ENCODE measurements around the gene PDGFC. TPM values are rescaled to one million over a fixed set of nuclear protein-coding genes. Genes with fewer than 3 reads are reported as not detected.
"Not testable (repeated sequence)": the region's sequence is repeated elsewhere in the genome, so short reads cannot be mapped to it uniquely, and the experiment has no call there.

PDGFC gene
- total RNA-seq, 1 donor from 2014 or later, result 42.5 TPM

DNA sequence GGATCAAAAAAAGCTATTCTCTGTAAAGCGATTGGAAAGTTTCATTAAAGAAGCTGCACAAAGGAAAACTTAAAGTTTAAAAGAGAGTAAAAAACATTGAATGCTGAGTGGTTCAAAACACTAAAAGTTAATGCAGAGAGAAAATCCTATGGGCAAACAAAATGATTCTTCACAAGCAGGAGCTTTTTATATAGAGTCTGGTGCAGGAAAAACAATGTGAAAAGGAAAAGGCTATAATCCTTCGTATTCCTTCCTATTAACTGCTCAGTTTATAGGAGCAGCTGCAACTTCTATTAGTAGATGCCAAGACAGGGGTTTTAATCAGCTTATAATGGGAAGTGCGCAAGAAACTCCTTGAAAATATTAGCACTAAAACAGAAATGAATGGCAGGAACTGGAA is 100.7 kb downstream of the PDGFC start:
- TF ChIP-seq CTCF (IDR thresholded peaks at IDR 0.05; ENCODE audit: unreplicated experiment), result no peak
- H3K27me3 Mint-ChIP-seq, result no peaks in the 10 kb centered on the region
- DNase-seq (ENCODE audit: low spot score, unreplicated experiment), result no peak
- no peaks in the 10 kb centered on the region for H3K9me3 Mint-ChIP-seq (ENCODE audit: low read depth)
- H3K4me3 Mint-ChIP-seq (ENCODE audit: low read depth), result no peak overlapping the region
- peaks cover 2% of the 10 kb centered on the region for H3K36me3 Mint-ChIP-seq (ENCODE audit: insufficient read depth)
- H3K4me1 Mint-ChIP-seq (ENCODE audit: low read depth), result peaks cover 3% of the 10 kb centered on the region
- H3K27ac Mint-ChIP-seq, result no peak overlapping the region

DNA sequence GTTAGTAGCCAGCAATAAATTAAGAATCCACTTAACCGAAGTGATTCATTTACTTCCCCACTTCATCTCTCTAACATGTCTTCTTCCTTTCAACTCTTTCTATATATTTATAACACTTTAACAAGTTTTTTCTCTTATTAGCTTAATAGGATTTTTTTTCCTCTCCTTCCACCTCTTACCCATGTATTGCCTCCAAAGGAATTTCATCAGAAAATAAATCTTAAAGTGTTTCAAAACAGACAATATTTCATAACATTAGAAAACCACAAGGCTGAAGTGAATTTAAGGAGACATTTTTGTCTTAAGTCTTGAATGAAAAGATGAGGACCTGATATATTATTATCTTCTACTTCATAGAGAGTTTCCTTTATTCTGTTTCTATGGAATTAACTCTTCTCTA is 101.5 kb downstream of the PDGFC start:
- H3K27ac Mint-ChIP-seq, result no peak overlapping the region
- no peaks in the 10 kb centered on the region for H3K4me1 Mint-ChIP-seq (ENCODE audit: low read depth)
- no peak for TF ChIP-seq CTCF (IDR thresholded peaks at IDR 0.05; ENCODE audit: unreplicated experiment)
- DNase-seq (ENCODE audit: low spot score, unreplicated experiment), result no peak
- H3K9me3 Mint-ChIP-seq (ENCODE audit: low read depth), result no peaks in the 10 kb centered on the region
- no peaks in the 10 kb centered on the region for H3K27me3 Mint-ChIP-seq
- no peak overlapping the region for H3K4me3 Mint-ChIP-seq (ENCODE audit: low read depth)
- peaks cover 4% of the 10 kb centered on the region for H3K36me3 Mint-ChIP-seq (ENCODE audit: insufficient read depth)

DNA sequence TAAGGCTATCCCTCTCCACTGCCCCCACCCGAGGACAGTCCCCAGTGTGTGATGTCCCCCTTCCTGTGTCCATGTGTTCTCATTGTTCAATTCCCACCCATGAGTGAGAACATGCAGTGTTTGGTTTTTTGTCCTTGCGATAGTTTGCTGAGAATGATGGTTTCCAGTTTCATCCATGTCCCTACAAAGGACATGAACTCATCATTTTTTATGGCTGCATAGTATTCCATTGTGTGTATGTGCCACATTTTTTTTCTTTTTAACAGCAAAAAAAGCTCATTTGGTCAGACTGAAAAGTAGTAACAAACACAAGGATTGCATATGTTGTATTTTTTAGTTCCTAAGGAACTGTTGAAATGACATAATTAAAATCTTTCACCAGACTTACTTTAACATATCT is 105.5 kb downstream of the PDGFC start:
- not testable (repeated sequence) for H3K9me3 Mint-ChIP-seq (ENCODE audit: low read depth); DNase-seq (ENCODE audit: low spot score, unreplicated experiment); H3K4me1 Mint-ChIP-seq (ENCODE audit: low read depth); H3K36me3 Mint-ChIP-seq (ENCODE audit: insufficient read depth); H3K4me3 Mint-ChIP-seq (ENCODE audit: low read depth); H3K27ac Mint-ChIP-seq; H3K27me3 Mint-ChIP-seq

GRCh38 chr4:156865451-156865850 is 106.1 kb downstream of the PDGFC start:
- no peak overlapping the region for H3K27ac Mint-ChIP-seq
- DNase-seq (ENCODE audit: low spot score, unreplicated experiment), result no peak
- H3K4me3 Mint-ChIP-seq (ENCODE audit: low read depth), result no peak overlapping the region
- H3K36me3 Mint-ChIP-seq (ENCODE audit: insufficient read depth), result peaks cover 4% of the 10 kb centered on the region
- H3K9me3 Mint-ChIP-seq (ENCODE audit: low read depth), result no peaks in the 10 kb centered on the region
- TF ChIP-seq CTCF (IDR thresholded peaks at IDR 0.05; ENCODE audit: unreplicated experiment), result no peak
- H3K27me3 Mint-ChIP-seq, result no peaks in the 10 kb centered on the region
- no peaks in the 10 kb centered on the region for H3K4me1 Mint-ChIP-seq (ENCODE audit: low read depth)

DNA sequence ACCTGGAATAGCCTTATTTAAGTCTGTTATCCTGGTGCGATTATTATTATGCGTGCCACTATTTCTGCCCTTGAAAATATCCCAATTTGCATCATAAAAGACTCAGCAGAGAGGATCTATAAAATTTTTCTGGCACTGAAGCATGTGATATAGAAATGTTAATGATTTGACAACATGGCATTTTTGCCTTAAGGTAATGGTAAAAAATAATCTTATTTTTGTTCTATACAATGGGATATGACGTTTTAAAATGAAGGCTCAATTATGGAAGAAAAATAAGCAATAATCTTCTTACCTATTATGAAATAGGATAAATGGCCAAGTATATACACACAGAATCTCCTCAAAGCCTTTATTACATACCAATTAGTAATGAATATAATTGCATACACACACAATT is 113.5 kb downstream of the PDGFC start:
- H3K9me3 Mint-ChIP-seq (ENCODE audit: low read depth), result no peaks in the 10 kb centered on the region
- no peak overlapping the region for H3K27ac Mint-ChIP-seq
- no peak for TF ChIP-seq CTCF (IDR thresholded peaks at IDR 0.05; ENCODE audit: unreplicated experiment)
- H3K4me1 Mint-ChIP-seq (ENCODE audit: low read depth), result no peaks in the 10 kb centered on the region
- H3K36me3 Mint-ChIP-seq (ENCODE audit: insufficient read depth), result no peaks in the 10 kb centered on the region
- no peak for DNase-seq (ENCODE audit: low spot score, unreplicated experiment)
- H3K27me3 Mint-ChIP-seq, result no peaks in the 10 kb centered on the region
- H3K4me3 Mint-ChIP-seq (ENCODE audit: low read depth), result no peak overlapping the region

DNA sequence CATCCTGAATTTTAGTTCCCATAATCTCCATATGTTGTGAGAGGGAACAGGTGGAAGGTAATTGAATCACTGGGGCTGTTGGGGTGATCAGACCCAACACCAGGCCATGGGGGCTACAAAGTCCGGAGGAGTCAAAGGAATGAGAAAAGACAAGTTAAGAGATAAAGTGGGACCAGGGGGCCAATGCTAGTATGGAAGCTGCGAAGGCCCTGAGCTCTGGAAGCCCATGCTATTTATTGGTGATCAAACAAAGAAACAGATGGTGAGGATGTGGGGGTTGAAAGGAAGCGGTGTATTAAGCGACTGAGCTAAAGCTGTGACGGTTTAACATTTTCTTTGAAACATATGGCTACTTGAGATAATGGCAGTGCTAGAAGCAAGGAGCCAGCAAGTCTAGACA is 132.8 kb downstream of the PDGFC start:
- H3K4me1 Mint-ChIP-seq (ENCODE audit: low read depth), result peaks cover 8% of the 10 kb centered on the region
- H3K36me3 Mint-ChIP-seq (ENCODE audit: insufficient read depth), result peaks cover 37% of the 10 kb centered on the region
- H3K27me3 Mint-ChIP-seq, result no peaks in the 10 kb centered on the region
- peaks cover 28% of the 10 kb centered on the region for H3K9me3 Mint-ChIP-seq (ENCODE audit: low read depth)
- no peak overlapping the region for H3K27ac Mint-ChIP-seq
- no peak for DNase-seq (ENCODE audit: low spot score, unreplicated experiment)
- no peak overlapping the region for H3K4me3 Mint-ChIP-seq (ENCODE audit: low read depth)
- no peak for TF ChIP-seq CTCF (IDR thresholded peaks at IDR 0.05; ENCODE audit: unreplicated experiment)
